Gastrocnemius medialis (tissue), 4 donors: ENCODE measurements around the gene TBC1D28. TPM values are rescaled to one million over a fixed set of nuclear protein-coding genes. Genes with fewer than 3 reads are reported as not detected.
"Not testable (repeated sequence)": the region's sequence is repeated elsewhere in the genome, so short reads cannot be mapped to it uniquely, and the experiment has no call there.

Source experiments
- ATAC-seq, 2 donors: fragments of 150-250 bp; one replicate each; pipeline ENCODE4 v1.9.1; 2016
- DNase-seq, 2 donors: peaks; one replicate each; pipeline ENCODE4 v3.0.0-alpha.2; 2019
- H3K27ac ChIP-seq, 4 donors: fragments of 200-600 bp; sonication (generic); 1 replicate in 1 of 4; 2 replicates in 3 of 4; pipeline ENCODE4 v1.5.1; 2016 to 2018; ENCODE audit warnings: mild to moderate bottlenecking in 2 of 4, moderate library complexity in 1 of 4
- H3K27me3 ChIP-seq, 3 donors: fragments of 200-600 bp; sonication (generic) in 2 of 3; 1 replicate in 1 of 3; 2 replicates in 2 of 3; pipeline versions ENCODE4 v1.5.1 to v1.6.0; 2016 to 2019; ENCODE audit warnings: mild to moderate bottlenecking in 1 of 3, moderate library complexity in 1 of 3
- H3K36me3 ChIP-seq, 2 donors: fragments of 200-600 bp; sonication (generic) in 1 of 2; one replicate each; pipeline ENCODE4 v1.5.1; 2017 to 2018
- H3K4me1 ChIP-seq, 2 donors: fragments of 200-600 bp; sonication (generic) in 1 of 2; one replicate each; pipeline ENCODE4 v1.5.1; 2016 to 2017; ENCODE audit warnings: mild to moderate bottlenecking in 2 of 2
- H3K4me3 ChIP-seq, 4 donors: fragments of 200-600 bp; sonication (generic) in 3 of 4; 1 replicate in 1 of 4; 2 replicates in 3 of 4; pipeline ENCODE4 v1.5.1; 2016 to 2019; ENCODE audit warnings: mild to moderate bottlenecking in 2 of 4
- H3K9me3 ChIP-seq, 3 donors: fragments of 200-600 bp; sonication (generic) in 2 of 3; 1 replicate in 1 of 3; 2 replicates in 2 of 3; pipeline ENCODE4 v1.5.1; 2016 to 2019
- in situ Hi-C, 4 donors: fragments of 200-750 bp; cut with MboI; loops; one replicate each; pipeline versions ENCODE4 v1.15.0 to v1.8.0; 2017; ENCODE audit warnings: low sequenced_read_pairs in 4 of 4
- intact Hi-C: fragments of 100-400 bp; cut with DNase I; formaldehyde crosslinking; loops from one replicate; pipeline ENCODE4 v1.15.1; 2023; ENCODE audit warnings: low total_unique reads
- total RNA-seq, 4 donors: library from RNA; depleted of rRNA; stranded (reverse); fragments of >200 nt; gene quantifications; one replicate each; pipeline versions ENCODE4 v1.1.0 to v1.2.3, GENCODE V29; 2016

The TBC1D28 gene
- total RNA-seq, 4 donors from 2014 or later: not detected

- intact Hi-C loops, H3K27me3 ChIP-seq, H3K9me3 ChIP-seq, H3K4me3 ChIP-seq, H3K27ac ChIP-seq, in situ Hi-C loops, DNase-seq, ATAC-seq, H3K36me3 ChIP-seq, H3K4me1 ChIP-seq: not testable (repeated sequence)
Measured at GRCh38 chr17:18613016-18613415, 31.2 kb downstream of the TBC1D28 start.

- H3K36me3 ChIP-seq, in situ Hi-C loops, H3K27me3 ChIP-seq, H3K4me1 ChIP-seq, ATAC-seq, intact Hi-C loops, DNase-seq, H3K27ac ChIP-seq, H3K4me3 ChIP-seq, H3K9me3 ChIP-seq: not testable (repeated sequence)
Measured at GRCh38 chr17:18593138-18593537, 51.1 kb downstream of the TBC1D28 start.

Other genes with a start within 250 kb of the TBC1D28 start
- under 1 TPM in 1 of 4 donors, not detected in 3; 0.22 TPM for gene LGALS9C, start 167.6 kb downstream of the TBC1D28 start, total RNA-seq
- 10 to 100 TPM in 1 of 4 donors, 1 to 10 TPM in 3; 2.3 to 10.7 (median 4.8) TPM for gene FOXO3B, start 37.9 kb upstream of the TBC1D28 start, total RNA-seq
- under 1 TPM; 0.09 to 0.56 (median 0.41) TPM for gene FBXW10, start 99.7 kb upstream of the TBC1D28 start, total RNA-seq
- gene TVP23B, start 136.8 kb upstream of the TBC1D28 start, total RNA-seq: 10 to 100 TPM; 12.9 to 22.0 (median 19.0) TPM
- 10 to 100 TPM in 2 of 4 donors, 1 to 10 TPM in 2; 7.9 to 15.8 (median 10.3) TPM for gene PRPSAP2, start 213.7 kb upstream of the TBC1D28 start, total RNA-seq